Neuronal stem cell (in vitro differentiated cells): Measurements from ENCODE around the gene THNSL1.

Source experiments
- DNase-seq: peaks from one replicate; pipeline ENCODE4 v3.0.0-alpha.2; 2013; ENCODE audit warnings: low spot score
- H2AFZ ChIP-seq: one replicate; pipeline ENCODE4 v1.6.1; 2013; ENCODE audit warnings: mild to moderate bottlenecking, low read length, inconsistent platforms
- H2AK5ac ChIP-seq: 2 replicates; pipeline ENCODE4 v1.6.1; 2013; ENCODE audit warnings: low read depth, mild to moderate bottlenecking, inconsistent platforms, low read length, moderate library complexity, mixed read lengths
- H2BK120ac ChIP-seq: 2 replicates; pipeline ENCODE4 v1.6.1; 2013; ENCODE audit warnings: low read depth, mild to moderate bottlenecking, inconsistent platforms, low read length, moderate library complexity, mixed read lengths
- H2BK12ac ChIP-seq: one replicate; pipeline ENCODE4 v1.6.1; 2013; ENCODE audit warnings: low read length, inconsistent platforms
- H2BK15ac ChIP-seq: 2 replicates; pipeline ENCODE4 v1.6.1; 2013; ENCODE audit warnings: mild to moderate bottlenecking, low read length, inconsistent platforms, mixed read lengths
- H2BK5ac ChIP-seq: one replicate; pipeline ENCODE4 v1.6.1; 2013; ENCODE audit warnings: inconsistent platforms, mild to moderate bottlenecking, low read length, moderate library complexity
- H3K14ac ChIP-seq: one replicate; pipeline ENCODE4 v1.6.1; 2013; ENCODE audit warnings: low read length, inconsistent platforms
- H3K18ac ChIP-seq: 2 replicates; pipeline ENCODE4 v1.6.1; 2013; ENCODE audit warnings: low read length, inconsistent platforms
- H3K23ac ChIP-seq: 2 replicates; pipeline ENCODE4 v1.6.1; 2013; ENCODE audit warnings: low read depth, mild to moderate bottlenecking, mixed read lengths, low read length, inconsistent platforms; ENCODE audit not compliant: poor library complexity
- H3K27ac ChIP-seq: replicated peaks from 3 replicates; pipeline ENCODE4 v1.5.1; 2013; ENCODE audit warnings: low read length, inconsistent platforms
- H3K27me3 ChIP-seq, 3 experiments: 2 replicates each; pipeline ENCODE4 v1.6.1; 2013; ENCODE audit warnings: low read length in 3 of 3, mild to moderate bottlenecking in 2 of 3, inconsistent platforms in 1 of 3, low read depth in 1 of 3, mixed read lengths in 1 of 3, moderate library complexity in 1 of 3; ENCODE audit not compliant: control insufficient read depth in 3 of 3, insufficient read depth in 3 of 3
- H3K36me3 ChIP-seq, 2 donors: replicated peaks in 1 of 2; 2 replicates each; pipeline ENCODE4 v1.6.1; 2013; ENCODE audit warnings: low read length in 2 of 2; ENCODE audit not compliant: control insufficient read depth in 2 of 2, insufficient read depth in 2 of 2
- H3K4ac ChIP-seq: 2 replicates; pipeline ENCODE4 v1.6.1; 2013; ENCODE audit warnings: inconsistent platforms, mild to moderate bottlenecking, low read length, moderate library complexity
- H3K4me1 ChIP-seq, 2 donors: 1 replicate in 1 of 2; 2 replicates in 1 of 2; pipeline ENCODE4 v1.6.1; 2013; ENCODE audit warnings: low read length in 2 of 2, low read depth in 1 of 2; ENCODE audit not compliant: control insufficient read depth in 2 of 2, insufficient read depth in 1 of 2
- H3K4me2 ChIP-seq: one replicate; pipeline ENCODE4 v1.6.1; 2013; ENCODE audit warnings: mild to moderate bottlenecking, low read length, inconsistent platforms; ENCODE audit not compliant: insufficient read depth, poor library complexity, severe bottlenecking
- H3K4me3 ChIP-seq, 2 donors: 2 replicates each; pipeline ENCODE4 v1.5.1; 2013; ENCODE audit warnings: low read length in 2 of 2, mild to moderate bottlenecking in 2 of 2, inconsistent platforms in 1 of 2, moderate library complexity in 1 of 2
- H3K79me1 ChIP-seq: one replicate; pipeline ENCODE4 v1.6.1; 2013; ENCODE audit warnings: low read depth, mild to moderate bottlenecking, inconsistent platforms, low read length, moderate library complexity
- H3K9ac ChIP-seq: one replicate; pipeline ENCODE4 v1.6.1; 2013; ENCODE audit warnings: mild to moderate bottlenecking, low read depth, low read length, inconsistent platforms; ENCODE audit not compliant: poor library complexity
- H3K9me3 ChIP-seq, 2 donors: replicated peaks in 1 of 2; 2 replicates each; pipeline versions ENCODE3 to v1.6.1; 2013; ENCODE audit warnings: low read length in 2 of 2, mild to moderate bottlenecking in 2 of 2, inconsistent platforms in 1 of 2, low read depth in 1 of 2, mixed read lengths in 1 of 2, moderate library complexity in 1 of 2; ENCODE audit not compliant: control insufficient read depth in 2 of 2, insufficient read depth in 1 of 2
- H4K8ac ChIP-seq: one replicate; pipeline ENCODE4 v1.6.1; 2013; ENCODE audit warnings: low read depth, mild to moderate bottlenecking, inconsistent platforms, low read length, moderate library complexity
- H4K91ac ChIP-seq: one replicate; pipeline ENCODE4 v1.6.1; 2013; ENCODE audit warnings: low read length, low read depth, mild to moderate bottlenecking, inconsistent platforms; ENCODE audit not compliant: poor library complexity
- WGBS, 2 donors: extraction: QIAGEN DNeasy Blood & Tissue Kit; methylation state at CpG; one replicate each; pipeline ENCODE4 v1.1.7; 2013; ENCODE audit warnings: missing lambda C conversion rate in 2 of 2, mixed read lengths in 1 of 2; ENCODE audit not compliant: insufficient read length in 2 of 2, insufficient replicate concordance in 1 of 2; ENCODE audit errors: extremely low coverage in 2 of 2; 5-methylcytosine and 5-hydroxymethylcytosine counted together

Gene THNSL1

GRCh38 chr10:24969841-24970281 lies 46.6 kb upstream of the THNSL1 start:
- Histone ChIP-seq H3K4me1 (peaks cover 0 to 1% of the 10 kb centered on the region in 2 donors), H3K36me3 (no peaks in the 10 kb centered on the region), H3K14ac (no peak overlapping the region), H3K4me3 (no peak overlapping the region), H2AK5ac (no peak overlapping the region), H3K18ac (no peak overlapping the region), H2BK120ac (no peak overlapping the region), H3K4me2 (no peak overlapping the region), H4K91ac (no peak overlapping the region), H3K9me3 (peaks cover 0 to 3% of the 10 kb centered on the region in 2 donors), H2BK5ac (no peak overlapping the region), H3K23ac (no peak overlapping the region), H3K27me3 (no peaks in the 10 kb centered on the region), H3K79me1 (peaks cover 3% of the 10 kb centered on the region), H2AFZ (no peak overlapping the region), H3K27ac (no peak overlapping the region), H2BK12ac (no peak overlapping the region), H4K8ac (no peak overlapping the region), H2BK15ac (no peak overlapping the region), H3K9ac (no peak overlapping the region), H3K4ac (no peak overlapping the region)
- no peak for DNase-seq
- no CpG with 5 or more reads among the region's 2 CpGs for WGBS, 2 donors

- Histone ChIP-seq H3K4me2 (peak overlapping the region; percentile 4), H3K9ac (no peak overlapping the region)
Observed at GRCh38 chr10:24971374-24971773, 45.0 kb upstream of the THNSL1 start.

GRCh38 chr10:24973163-24973562 lies 43.2 kb upstream of the THNSL1 start:
- Histone ChIP-seq H2AFZ (no peak overlapping the region), H3K9ac (no peak overlapping the region), H4K91ac (no peak overlapping the region), H2BK12ac (no peak overlapping the region), H3K4ac (no peak overlapping the region), H2BK120ac (no peak overlapping the region), H3K79me1 (no peaks in the 10 kb centered on the region), H3K9me3 (no peaks in the 10 kb centered on the region), H3K27ac (no peak overlapping the region), H4K8ac (no peak overlapping the region), H2BK15ac (no peak overlapping the region), H3K4me1 (peaks cover 0 to 1% of the 10 kb centered on the region in 2 donors), H3K27me3 (no peaks in the 10 kb centered on the region), H3K14ac (no peak overlapping the region), H3K23ac (no peak overlapping the region), H3K4me3 (no peak overlapping the region), H3K18ac (no peak overlapping the region), H2BK5ac (no peak overlapping the region), H3K36me3 (no peaks in the 10 kb centered on the region), H2AK5ac (no peak overlapping the region), H3K4me2 (no peak overlapping the region)
- WGBS, 2 donors, result no CpG with 5 or more reads among the region's 5 CpGs
- DNase-seq, result no peak

More at GRCh38 chr10:24971374-24971773, 45.0 kb upstream of the THNSL1 start:
- H3K9me3 ChIP-seq, result peaks cover 0 to 3% of the 10 kb centered on the region in 2 donors
- H3K18ac ChIP-seq, result no peak overlapping the region
- no peak overlapping the region for H2AK5ac ChIP-seq
- no peaks in the 10 kb centered on the region for H3K27me3 ChIP-seq
- H2BK15ac ChIP-seq, result no peak overlapping the region
- H2BK120ac ChIP-seq, result no peak overlapping the region
- H3K4ac ChIP-seq, result no peak overlapping the region
- H4K91ac ChIP-seq, result no peak overlapping the region
- no peak overlapping the region for H2BK12ac ChIP-seq
- no peak overlapping the region for H3K23ac ChIP-seq
- H4K8ac ChIP-seq, result no peak overlapping the region
- no peak overlapping the region for H3K14ac ChIP-seq
- no peak overlapping the region for H2BK5ac ChIP-seq
- H3K27ac ChIP-seq, result no peak overlapping the region
- H2AFZ ChIP-seq, result no peak overlapping the region
- peaks cover 3% of the 10 kb centered on the region for H3K79me1 ChIP-seq
- no peak for DNase-seq
- peaks cover 0 to 1% of the 10 kb centered on the region in 2 donors for H3K4me1 ChIP-seq
- no peaks in the 10 kb centered on the region for H3K36me3 ChIP-seq
- H3K4me3 ChIP-seq, result no peak overlapping the region

GRCh38 chr10:24974976-24975375 lies 41.4 kb upstream of the THNSL1 start:
- no CpG with 5 or more reads among the region's 2 CpGs for WGBS, 2 donors
- Histone ChIP-seq H3K9ac (no peak overlapping the region), H2AFZ (peak overlapping the region; percentile 6), H3K27me3 (no peaks in the 10 kb centered on the region), H2BK12ac (no peak overlapping the region), H3K4me3 (no peak overlapping the region), H3K27ac (no peak overlapping the region), H2BK5ac (no peak overlapping the region), H3K23ac (no peak overlapping the region), H3K36me3 (no peaks in the 10 kb centered on the region), H4K8ac (no peak overlapping the region), H3K4me1 (no peaks in the 10 kb centered on the region), H4K91ac (no peak overlapping the region), H2BK120ac (no peak overlapping the region), H2BK15ac (no peak overlapping the region), H2AK5ac (no peak overlapping the region), H3K9me3 (no peaks in the 10 kb centered on the region), H3K14ac (no peak overlapping the region), H3K79me1 (no peaks in the 10 kb centered on the region), H3K4ac (no peak overlapping the region), H3K18ac (no peak overlapping the region), H3K4me2 (no peak overlapping the region)
- DNase-seq, result no peak
